RWPE1 (cell line): ENCODE data around the gene TBC1D1.
A peak's percentile ranks its signal among the peaks of the same experiment; 100 is the strongest.

Experiments
- CTCF ChIA-PET: fragments of 350-600 bp; sonication (Branson Sonifier 250); formaldehyde crosslinking; extraction: SDS; loops from one replicate; lab custom pipeline; 2021; lab: Yijun Ruan, JAX
- POLR2A ChIA-PET: fragments of 400-600 bp; formaldehyde crosslinking; extraction: SDS; loops from one replicate; lab custom pipeline; 2020; ENCODE audit warnings: antibody characterized with exemption; ENCODE audit not compliant: low non-redundant PET; lab: Yijun Ruan, JAX
- DNase-seq: peaks from one replicate; pipeline ENCODE4 v3.0.0; 2012; ENCODE audit warnings: low spot score
- H3K27ac ChIP-seq: fragments of 450-650 bp; 2 replicates; pipeline ENCODE4 v1.5.1; 2017
- CTCF ChIP-seq: fragments of 450-650 bp; conservative IDR thresholded peaks from 2 replicates; pipeline ENCODE4 v1.5.1; 2017; ENCODE audit warnings: low read depth, mild to moderate bottlenecking

Gene TBC1D1

GRCh38 chr4:38152305-38152704 is 261.4 kb downstream of the TBC1D1 start:
- no peak for DNase-seq
- H3K27ac ChIP-seq = no peak overlapping the region
- ChIA-PET CTCF (interaction anchor here (0.6 to 1.2 kb wide), 3 partner anchors 10 to 83 kb away, joined by 3 to 7 read pairs (median 4); no protein-coding TSS in a partner anchor), POLR2A (no interaction called here)
- TF ChIP-seq CTCF = no peak

GRCh38 chr4:38152721-38153386 is 262.0 kb downstream of the TBC1D1 start:
- ChIA-PET CTCF (interaction anchor here (1.0 to 1.2 kb wide), 2 partner anchors 10 to 83 kb away, joined by 3 to 4 read pairs; no protein-coding TSS in a partner anchor), POLR2A (no interaction called here)
- no peak for TF ChIP-seq CTCF
- no peak for DNase-seq
- no peak overlapping the region for H3K27ac ChIP-seq

DNA sequence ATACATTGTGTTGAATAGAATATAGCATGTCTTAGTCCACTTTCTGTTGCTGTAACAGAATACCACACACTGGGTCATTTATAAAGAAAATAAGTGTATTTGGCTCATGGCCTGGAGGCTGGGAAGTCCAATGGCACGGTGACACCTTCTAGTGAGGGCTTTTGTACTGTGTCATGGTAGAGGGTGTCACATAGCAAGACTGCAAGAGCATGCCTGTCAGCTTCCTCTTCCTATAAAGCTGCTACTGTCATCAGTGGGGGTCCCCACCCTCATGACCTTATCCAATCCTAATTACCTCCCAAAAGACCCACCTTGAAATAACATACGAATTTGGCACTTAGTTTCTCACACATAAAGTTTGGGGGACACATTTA is 262.5 kb downstream of the TBC1D1 start:
- CTCF ChIA-PET = no interaction called here

DNA sequence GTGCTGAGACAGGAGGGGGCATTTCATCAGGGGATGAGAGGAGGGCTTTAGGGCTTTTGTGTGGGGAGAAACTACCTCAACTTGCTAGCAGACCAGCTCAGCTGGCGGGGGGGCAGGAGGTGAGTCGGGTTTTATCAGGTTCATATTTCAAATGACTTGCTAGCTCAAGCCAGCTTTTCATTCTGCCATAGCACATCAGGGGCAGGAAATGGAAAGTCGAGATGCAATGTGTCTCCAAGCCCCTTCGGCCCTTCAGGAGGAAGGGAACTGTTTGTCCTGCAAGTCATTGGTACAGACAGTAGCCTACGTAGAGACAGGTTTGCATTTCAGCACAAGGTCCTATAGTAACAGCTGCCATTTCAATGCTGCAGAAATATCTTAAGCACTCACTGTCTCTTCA is 263.4 kb downstream of the TBC1D1 start:
- DNase-seq = no peak
- no peak for TF ChIP-seq CTCF
- CTCF ChIA-PET = interaction anchor here (1.1 kb wide), 1 partner anchor 577 kb away, joined by 5 read pairs; no protein-coding TSS in a partner anchor
- POLR2A ChIA-PET = no interaction called here
- peak overlapping the region; percentile 100 for H3K27ac ChIP-seq

More for the DNA sequence above, 262.5 kb downstream of the TBC1D1 start:
- DNase-seq = no peak
- TF ChIP-seq CTCF = no peak
- POLR2A ChIA-PET = no interaction called here
- peak overlapping the region; percentile 100 for H3K27ac ChIP-seq

DNA sequence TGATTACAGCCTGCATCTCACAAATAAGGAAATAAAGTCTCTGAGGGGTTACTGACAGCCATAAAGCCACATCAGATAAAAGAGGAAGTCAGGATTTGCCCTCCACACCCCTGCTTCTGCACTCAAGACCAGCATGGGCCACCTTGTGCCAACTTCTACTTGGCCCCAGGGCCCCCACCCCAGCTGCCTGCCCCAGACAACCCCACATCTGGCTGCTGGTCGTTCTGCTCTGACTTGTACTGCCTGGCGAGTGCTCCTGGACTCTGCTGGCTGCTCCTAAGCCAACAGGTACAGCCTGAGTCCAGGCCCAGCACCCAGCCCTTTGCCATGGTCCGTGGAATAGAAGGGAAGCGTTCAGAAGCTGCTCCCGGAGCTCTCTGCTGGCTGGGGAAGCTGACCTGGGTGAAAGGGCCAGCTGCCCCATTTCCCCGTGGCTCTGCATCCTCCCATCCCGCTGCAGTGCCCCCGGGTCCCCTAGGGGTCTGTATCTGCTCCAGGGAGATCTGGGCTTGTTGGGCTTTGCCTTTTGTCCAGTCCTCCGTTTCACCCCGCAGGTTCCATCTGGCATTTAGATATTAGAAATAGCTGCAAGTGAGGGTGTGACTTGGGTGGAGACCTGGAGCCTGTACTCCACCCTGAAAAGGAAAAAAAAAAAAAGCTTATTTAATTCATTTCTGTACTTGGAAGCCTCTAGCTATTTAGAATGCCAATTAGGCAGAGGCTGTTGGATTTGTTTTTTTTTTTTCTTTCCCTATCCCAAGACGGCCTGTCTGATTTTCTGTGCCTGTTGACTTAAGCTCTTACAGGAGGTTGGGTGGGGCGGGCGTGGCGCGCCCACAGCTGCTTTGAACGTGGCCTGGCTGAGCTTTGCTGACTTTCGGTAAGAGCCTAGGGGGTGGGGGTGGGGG is 264.1 kb downstream of the TBC1D1 start:
- POLR2A ChIA-PET = interaction anchor here (0.6 kb wide), 1 partner anchor 636 kb away, joined by 4 read pairs; no protein-coding TSS in a partner anchor
- no peak for TF ChIP-seq CTCF
- CTCF ChIA-PET = interaction anchor here (1.1 to 1.5 kb wide), 2 partner anchors 86 to 576 kb away, joined by 5 to 12 read pairs; no protein-coding TSS in a partner anchor

More for the DNA sequence above, 264.1 kb downstream of the TBC1D1 start:
- peak; percentile 35 for DNase-seq
- peak overlapping the region; percentile 100 for H3K27ac ChIP-seq
